ENCODE results near the gene C22orf15.

C22orf15 gene

DNA sequence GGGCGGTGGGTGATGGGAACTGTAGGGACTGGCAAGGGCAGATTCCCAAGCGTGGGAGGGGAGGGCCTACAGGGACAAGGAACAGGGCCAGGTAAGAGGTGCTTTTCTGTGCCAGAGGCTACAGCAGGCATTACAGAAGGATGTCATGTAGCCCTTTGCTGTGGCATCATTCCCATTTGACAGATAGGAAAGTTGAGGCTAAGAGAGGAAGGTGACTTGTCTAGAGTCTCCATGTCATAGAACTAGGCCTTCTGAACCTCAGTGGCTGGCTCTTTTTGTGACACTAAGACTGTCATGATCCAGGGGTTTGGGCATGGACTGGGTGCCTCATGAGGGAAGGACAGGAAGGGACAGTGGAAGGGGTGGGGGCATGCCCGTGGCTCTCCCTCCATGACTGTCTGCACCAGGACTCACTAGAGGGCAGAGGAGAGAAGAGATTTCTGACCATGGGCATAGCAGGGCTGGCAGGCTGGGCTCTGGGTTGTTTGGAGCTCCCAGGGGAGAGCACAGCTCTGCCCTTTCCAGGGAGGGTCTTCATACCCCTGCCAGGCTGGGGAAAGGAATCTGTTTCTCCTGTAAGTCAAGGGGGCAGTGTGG is 13.1 kb downstream of the C22orf15 start:
- H3K9me3 ChIP-seq (ENCODE audit: control insufficient read depth, low read depth, low read length): no peaks in the 10 kb centered on the region
- H3K4me1 ChIP-seq (ENCODE audit: control insufficient read depth, low read depth, low read length): peaks cover 3% of the 10 kb centered on the region
- no peak overlapping the region for H3K9ac ChIP-seq (ENCODE audit: low read length)
- no peaks in the 10 kb centered on the region for H3K36me3 ChIP-seq (ENCODE audit: control insufficient read depth, low read depth, low read length)
- no peak overlapping the region for H3K27ac ChIP-seq (ENCODE audit: low read length)
- peaks cover 17% of the 10 kb centered on the region for H3K27me3 ChIP-seq (ENCODE audit: control insufficient read depth, insufficient read depth, low read length)
- H3K4me3 ChIP-seq (ENCODE audit: low read length): no peak overlapping the region

DNA sequence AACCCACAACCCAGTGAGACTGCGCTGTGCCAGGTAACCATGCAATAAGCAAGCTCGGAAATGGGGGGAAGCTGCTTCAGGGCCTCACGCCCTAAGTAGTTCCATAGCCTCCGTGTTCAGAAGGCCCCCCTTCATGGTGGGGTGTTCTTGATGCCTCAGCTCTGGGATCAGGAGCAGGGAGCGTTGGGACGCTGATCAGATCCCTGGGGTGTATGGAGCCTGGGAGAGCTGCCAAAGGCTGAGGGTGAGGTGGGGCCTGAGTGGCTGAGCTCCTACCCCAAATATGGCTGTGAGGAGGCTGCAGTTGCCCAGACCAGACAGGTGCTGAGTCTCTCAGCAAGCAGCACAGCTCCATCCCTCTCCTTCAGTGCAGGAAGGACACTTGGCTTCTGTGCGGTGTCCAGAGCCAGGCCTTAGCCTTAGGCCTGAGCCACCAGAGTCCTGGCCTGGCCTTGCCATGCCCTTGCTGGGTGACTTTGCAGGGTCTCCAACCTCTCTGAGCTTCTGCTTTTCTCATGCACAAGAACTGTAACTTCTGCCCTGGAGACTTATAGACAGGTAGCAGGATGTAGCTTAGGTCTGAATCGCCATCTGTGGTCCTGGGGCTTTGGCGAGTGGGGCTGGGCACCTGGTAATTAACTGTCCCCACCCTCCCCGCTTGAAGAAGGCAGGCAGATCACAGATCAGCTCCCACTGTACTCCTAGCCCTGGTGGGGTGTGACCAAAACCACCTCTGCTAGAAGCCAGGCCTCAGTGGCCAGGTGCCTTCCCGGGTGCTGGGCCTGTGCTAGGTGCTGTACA is 15.2 kb downstream of the C22orf15 start:
- Histone ChIP-seq H3K36me3 (ENCODE audit: control insufficient read depth, low read depth, low read length) (no peaks in the 10 kb centered on the region), H3K4me3 (ENCODE audit: low read length) (no peak overlapping the region), H3K27ac (ENCODE audit: low read length) (no peak overlapping the region), H3K27me3 (ENCODE audit: control insufficient read depth, insufficient read depth, low read length) (peaks cover 16% of the 10 kb centered on the region), H3K9ac (ENCODE audit: low read length) (no peak overlapping the region), H3K9me3 (ENCODE audit: control insufficient read depth, low read depth, low read length) (no peaks in the 10 kb centered on the region), H3K4me1 (ENCODE audit: control insufficient read depth, low read depth, low read length) (peaks cover 3% of the 10 kb centered on the region)

DNA sequence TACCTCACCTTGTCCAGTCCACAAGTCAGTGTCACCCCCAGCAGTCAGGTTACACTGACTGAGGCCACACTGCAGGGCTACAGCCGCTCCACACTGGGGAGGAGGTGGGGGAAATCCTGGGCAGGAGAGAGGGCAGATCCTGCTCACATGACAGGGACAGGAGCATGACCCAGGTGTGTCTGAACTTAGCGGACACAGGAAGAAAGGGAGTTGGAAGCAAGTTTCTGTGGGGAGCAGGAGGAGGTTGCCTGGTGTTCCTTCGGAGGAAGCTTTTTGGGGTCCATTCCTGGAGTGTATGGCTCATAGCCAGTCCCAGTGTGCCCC is 15.7 kb downstream of the C22orf15 start:
- H3K36me3 ChIP-seq (ENCODE audit: control insufficient read depth, low read depth, low read length): no peaks in the 10 kb centered on the region
- no peak overlapping the region for H3K4me3 ChIP-seq (ENCODE audit: low read length)
- no peaks in the 10 kb centered on the region for H3K4me1 ChIP-seq (ENCODE audit: control insufficient read depth, low read depth, low read length)
- H3K9me3 ChIP-seq (ENCODE audit: control insufficient read depth, low read depth, low read length): no peaks in the 10 kb centered on the region
- H3K27me3 ChIP-seq (ENCODE audit: control insufficient read depth, insufficient read depth, low read length): peaks cover 10% of the 10 kb centered on the region
- H3K27ac ChIP-seq (ENCODE audit: low read length): no peak overlapping the region
- H3K9ac ChIP-seq (ENCODE audit: low read length): no peak overlapping the region

DNA sequence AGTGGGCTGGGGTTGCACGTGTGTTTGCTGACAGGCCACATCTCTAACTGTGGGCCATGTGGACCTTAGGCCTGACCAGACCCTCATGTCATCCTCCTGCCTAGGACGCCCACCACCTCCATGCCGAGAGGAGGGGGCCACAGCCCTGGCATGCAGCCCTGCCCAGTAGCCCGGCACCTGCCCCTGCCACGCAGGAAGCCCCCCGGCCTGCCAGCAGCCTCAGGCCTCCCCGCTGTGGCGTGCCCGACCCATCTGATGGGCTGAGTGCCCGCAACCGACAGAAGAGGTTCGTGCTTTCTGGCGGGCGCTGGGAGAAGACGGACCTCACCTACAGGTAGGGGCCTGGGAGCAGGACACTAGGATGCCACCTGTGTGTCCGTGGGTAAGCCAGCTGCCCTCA is 16.3 kb downstream of the C22orf15 start:
- H3K4me3 ChIP-seq (ENCODE audit: low read length): no peak overlapping the region
- H3K27me3 ChIP-seq (ENCODE audit: control insufficient read depth, insufficient read depth, low read length): peaks cover 5% of the 10 kb centered on the region
- no peak overlapping the region for H3K27ac ChIP-seq (ENCODE audit: low read length)
- H3K9ac ChIP-seq (ENCODE audit: low read length): no peak overlapping the region
- H3K9me3 ChIP-seq (ENCODE audit: control insufficient read depth, low read depth, low read length): no peaks in the 10 kb centered on the region
- no peaks in the 10 kb centered on the region for H3K36me3 ChIP-seq (ENCODE audit: control insufficient read depth, low read depth, low read length)
- no peaks in the 10 kb centered on the region for H3K4me1 ChIP-seq (ENCODE audit: control insufficient read depth, low read depth, low read length)

DNA sequence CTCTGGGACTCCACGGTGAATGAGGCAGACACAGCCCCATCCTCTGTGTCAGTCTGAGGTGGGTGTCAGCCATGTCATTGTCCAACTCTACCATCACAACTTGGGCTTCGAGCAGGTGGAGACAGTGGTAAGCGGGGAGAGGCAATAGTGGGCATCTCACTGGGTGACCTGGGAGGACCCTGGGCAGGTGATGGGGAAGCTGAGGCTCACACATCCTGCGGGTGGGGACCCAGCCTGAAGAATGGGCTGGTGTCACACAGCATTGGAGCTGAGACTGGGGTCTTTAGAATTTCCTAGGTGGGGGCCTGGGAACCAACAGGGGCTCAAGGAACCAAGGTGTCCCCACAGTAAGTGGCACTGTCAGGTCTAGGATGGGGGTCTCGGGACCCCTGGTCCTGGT is 16.9 kb downstream of the C22orf15 start:
- Histone ChIP-seq H3K4me3 (ENCODE audit: low read length) (no peak overlapping the region), H3K9me3 (ENCODE audit: control insufficient read depth, low read depth, low read length) (no peaks in the 10 kb centered on the region), H3K36me3 (ENCODE audit: control insufficient read depth, low read depth, low read length) (no peaks in the 10 kb centered on the region), H3K27ac (ENCODE audit: low read length) (no peak overlapping the region), H3K27me3 (ENCODE audit: control insufficient read depth, insufficient read depth, low read length) (no peaks in the 10 kb centered on the region), H3K4me1 (ENCODE audit: control insufficient read depth, low read depth, low read length) (no peaks in the 10 kb centered on the region), H3K9ac (ENCODE audit: low read length) (no peak overlapping the region)

DNA sequence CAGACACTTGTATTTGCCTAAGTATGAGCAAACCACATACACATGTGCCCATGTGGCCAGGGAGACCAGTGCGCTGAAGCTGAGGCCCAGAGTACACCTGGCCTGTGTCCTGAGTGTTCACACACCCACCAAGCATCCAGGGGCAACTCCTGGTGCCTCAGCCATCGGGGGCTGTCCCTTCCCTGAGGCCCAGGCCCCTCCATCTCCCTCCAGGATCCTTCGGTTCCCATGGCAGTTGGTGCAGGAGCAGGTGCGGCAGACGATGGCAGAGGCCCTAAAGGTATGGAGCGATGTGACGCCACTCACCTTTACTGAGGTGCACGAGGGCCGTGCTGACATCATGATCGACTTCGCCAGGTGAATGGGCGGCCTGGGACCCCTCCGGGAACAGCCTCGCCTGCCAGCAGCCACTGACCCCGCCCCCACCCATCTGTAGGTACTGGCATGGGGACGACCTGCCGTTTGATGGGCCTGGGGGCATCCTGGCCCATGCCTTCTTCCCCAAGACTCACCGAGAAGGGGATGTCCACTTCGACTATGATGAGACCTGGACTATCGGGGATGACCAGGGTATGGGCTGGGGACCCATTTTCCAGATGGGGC is 17.5 kb downstream of the C22orf15 start:
- Histone ChIP-seq H3K9me3 (ENCODE audit: control insufficient read depth, low read depth, low read length) (no peaks in the 10 kb centered on the region), H3K4me1 (ENCODE audit: control insufficient read depth, low read depth, low read length) (no peaks in the 10 kb centered on the region), H3K27me3 (ENCODE audit: control insufficient read depth, insufficient read depth, low read length) (no peaks in the 10 kb centered on the region), H3K36me3 (ENCODE audit: control insufficient read depth, low read depth, low read length) (no peaks in the 10 kb centered on the region), H3K27ac (ENCODE audit: low read length) (no peak overlapping the region), H3K4me3 (ENCODE audit: low read length) (no peak overlapping the region), H3K9ac (ENCODE audit: low read length) (no peak overlapping the region)

DNA sequence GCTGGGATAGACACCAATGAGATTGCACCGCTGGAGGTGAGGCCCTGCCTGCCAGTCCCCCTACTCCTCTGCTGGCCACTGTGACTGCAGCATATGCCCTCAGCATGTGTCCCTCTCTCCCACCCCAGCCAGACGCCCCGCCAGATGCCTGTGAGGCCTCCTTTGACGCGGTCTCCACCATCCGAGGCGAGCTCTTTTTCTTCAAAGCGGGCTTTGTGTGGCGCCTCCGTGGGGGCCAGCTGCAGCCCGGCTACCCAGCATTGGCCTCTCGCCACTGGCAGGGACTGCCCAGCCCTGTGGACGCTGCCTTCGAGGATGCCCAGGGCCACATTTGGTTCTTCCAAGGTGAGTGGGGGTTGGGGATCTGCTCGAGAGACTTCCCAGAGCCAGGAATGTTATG is 18.3 kb downstream of the C22orf15 start:
- Histone ChIP-seq H3K9ac (ENCODE audit: low read length) (no peak overlapping the region), H3K4me3 (ENCODE audit: low read length) (no peak overlapping the region), H3K27ac (ENCODE audit: low read length) (no peak overlapping the region), H3K9me3 (ENCODE audit: control insufficient read depth, low read depth, low read length) (no peaks in the 10 kb centered on the region), H3K4me1 (ENCODE audit: control insufficient read depth, low read depth, low read length) (no peaks in the 10 kb centered on the region), H3K36me3 (ENCODE audit: control insufficient read depth, low read depth, low read length) (no peaks in the 10 kb centered on the region), H3K27me3 (ENCODE audit: control insufficient read depth, insufficient read depth, low read length) (no peaks in the 10 kb centered on the region)

DNA sequence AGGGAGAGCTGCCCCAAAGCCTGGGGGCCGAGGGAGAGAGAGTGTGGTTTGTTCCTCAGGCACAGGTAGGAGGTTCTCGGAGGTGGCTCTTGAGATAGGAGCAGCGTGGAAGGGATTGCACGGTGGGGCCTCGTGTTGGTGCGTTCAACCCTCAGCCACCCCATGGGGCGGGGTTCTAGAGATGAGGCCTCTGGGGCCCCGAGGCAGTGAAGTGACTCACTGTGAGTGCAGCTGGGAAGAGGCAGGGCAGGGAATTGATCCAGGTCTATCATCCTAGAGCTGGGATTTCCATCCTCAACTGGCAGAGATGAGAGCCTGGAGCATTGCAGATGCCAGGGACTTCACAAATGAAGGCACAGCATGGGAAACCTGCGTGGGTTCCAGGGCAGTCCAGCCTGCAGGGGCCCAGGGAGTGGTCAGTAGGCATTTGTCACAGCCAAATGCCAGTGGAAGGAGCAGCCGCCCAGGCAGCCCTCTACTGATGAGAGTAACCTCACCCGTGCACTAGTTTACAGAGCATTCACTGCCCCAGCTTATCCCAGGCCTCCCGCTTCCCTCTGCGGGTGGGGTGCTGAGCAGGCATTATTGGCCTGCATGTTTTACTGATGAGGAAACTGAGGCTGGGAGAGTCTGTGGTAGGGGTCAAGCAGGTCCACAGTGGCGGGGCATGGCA is 18.9 kb downstream of the C22orf15 start:
- Histone ChIP-seq H3K9ac (ENCODE audit: low read length) (no peak overlapping the region), H3K4me1 (ENCODE audit: control insufficient read depth, low read depth, low read length) (peaks cover 4% of the 10 kb centered on the region), H3K9me3 (ENCODE audit: control insufficient read depth, low read depth, low read length) (no peaks in the 10 kb centered on the region), H3K27me3 (ENCODE audit: control insufficient read depth, insufficient read depth, low read length) (no peaks in the 10 kb centered on the region), H3K36me3 (ENCODE audit: control insufficient read depth, low read depth, low read length) (no peaks in the 10 kb centered on the region), H3K27ac (ENCODE audit: low read length) (no peak overlapping the region), H3K4me3 (ENCODE audit: low read length) (no peak overlapping the region)

DNA sequence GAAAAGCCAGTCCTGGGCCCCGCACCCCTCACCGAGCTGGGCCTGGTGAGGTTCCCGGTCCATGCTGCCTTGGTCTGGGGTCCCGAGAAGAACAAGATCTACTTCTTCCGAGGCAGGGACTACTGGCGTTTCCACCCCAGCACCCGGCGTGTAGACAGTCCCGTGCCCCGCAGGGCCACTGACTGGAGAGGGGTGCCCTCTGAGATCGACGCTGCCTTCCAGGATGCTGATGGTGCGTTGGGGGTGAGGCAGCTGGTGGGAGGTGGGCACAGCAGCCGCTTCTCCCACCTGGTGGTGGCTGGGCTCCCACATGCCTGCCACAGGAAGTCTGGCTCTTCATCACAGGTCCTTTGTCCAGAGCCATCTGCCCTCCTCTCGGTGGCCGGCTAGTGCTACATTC is 19.5 kb downstream of the C22orf15 start:
- Histone ChIP-seq H3K9ac (ENCODE audit: low read length) (no peak overlapping the region), H3K27me3 (ENCODE audit: control insufficient read depth, insufficient read depth, low read length) (no peaks in the 10 kb centered on the region), H3K9me3 (ENCODE audit: control insufficient read depth, low read depth, low read length) (no peaks in the 10 kb centered on the region), H3K36me3 (ENCODE audit: control insufficient read depth, low read depth, low read length) (no peaks in the 10 kb centered on the region), H3K27ac (ENCODE audit: low read length) (no peak overlapping the region), H3K4me3 (ENCODE audit: low read length) (no peak overlapping the region), H3K4me1 (ENCODE audit: control insufficient read depth, low read depth, low read length) (peaks cover 5% of the 10 kb centered on the region)

DNA sequence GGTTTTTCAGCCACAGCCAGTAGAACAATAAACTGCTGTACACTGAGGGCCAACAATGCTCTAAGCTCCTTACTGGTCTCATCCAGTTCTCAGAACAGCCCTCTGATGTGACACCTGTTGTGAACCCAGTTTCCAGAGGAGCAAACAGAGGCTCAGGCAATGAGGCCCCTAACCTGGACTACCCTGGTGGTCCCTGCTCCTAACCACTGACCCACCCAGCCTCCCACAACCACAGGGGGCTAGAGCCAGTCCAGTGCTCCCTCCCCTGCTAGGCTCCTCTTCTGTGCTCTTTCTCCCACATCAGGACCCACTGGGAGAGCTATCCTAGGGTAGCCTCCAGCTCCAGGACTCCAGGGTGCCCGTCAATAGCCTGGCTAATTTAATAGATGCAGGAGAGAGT is 19.9 kb downstream of the C22orf15 start:
- no peaks in the 10 kb centered on the region for H3K36me3 ChIP-seq (ENCODE audit: control insufficient read depth, low read depth, low read length)
- H3K27ac ChIP-seq (ENCODE audit: low read length): no peak overlapping the region
- no peaks in the 10 kb centered on the region for H3K27me3 ChIP-seq (ENCODE audit: control insufficient read depth, insufficient read depth, low read length)
- no peaks in the 10 kb centered on the region for H3K9me3 ChIP-seq (ENCODE audit: control insufficient read depth, low read depth, low read length)
- H3K4me3 ChIP-seq (ENCODE audit: low read length): no peak overlapping the region
- H3K9ac ChIP-seq (ENCODE audit: low read length): no peak overlapping the region
- peaks cover 5% of the 10 kb centered on the region for H3K4me1 ChIP-seq (ENCODE audit: control insufficient read depth, low read depth, low read length)

DNA sequence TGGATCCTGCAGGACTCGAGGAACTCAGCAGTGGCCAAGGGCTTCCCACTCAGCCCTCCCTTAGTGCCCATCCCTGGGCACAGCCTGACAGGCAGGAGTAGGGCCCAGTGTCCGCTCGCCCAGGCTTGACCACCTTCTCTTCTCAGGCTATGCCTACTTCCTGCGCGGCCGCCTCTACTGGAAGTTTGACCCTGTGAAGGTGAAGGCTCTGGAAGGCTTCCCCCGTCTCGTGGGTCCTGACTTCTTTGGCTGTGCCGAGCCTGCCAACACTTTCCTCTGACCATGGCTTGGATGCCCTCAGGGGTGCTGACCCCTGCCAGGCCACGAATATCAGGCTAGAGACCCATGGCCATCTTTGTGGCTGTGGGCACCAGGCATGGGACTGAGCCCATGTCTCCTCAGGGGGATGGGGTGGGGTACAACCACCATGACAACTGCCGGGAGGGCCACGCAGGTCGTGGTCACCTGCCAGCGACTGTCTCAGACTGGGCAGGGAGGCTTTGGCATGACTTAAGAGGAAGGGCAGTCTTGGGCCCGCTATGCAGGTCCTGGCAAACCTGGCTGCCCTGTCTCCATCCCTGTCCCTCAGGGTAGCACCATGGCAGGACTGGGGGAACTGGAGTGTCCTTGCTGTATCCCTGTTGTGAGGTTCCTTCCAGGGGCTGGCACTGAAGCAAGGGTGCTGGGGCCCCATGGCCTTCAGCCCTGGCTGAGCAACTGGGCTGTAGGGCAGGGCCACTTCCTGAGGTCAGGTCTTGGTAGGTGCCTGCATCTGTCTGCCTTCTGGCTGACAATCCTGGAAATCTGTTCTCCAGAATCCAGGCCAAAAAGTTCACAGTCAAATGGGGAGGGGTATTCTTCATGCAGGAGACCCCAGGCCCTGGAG is 20.7 kb downstream of the C22orf15 start:
- Histone ChIP-seq H3K27ac (ENCODE audit: low read length) (no peak overlapping the region), H3K9ac (ENCODE audit: low read length) (no peak overlapping the region), H3K4me3 (ENCODE audit: low read length) (no peak overlapping the region)

More for the DNA sequence above, 20.7 kb downstream of the C22orf15 start:
- Histone ChIP-seq H3K4me1 (ENCODE audit: control insufficient read depth, low read depth, low read length) (peaks cover 8% of the 10 kb centered on the region), H3K27me3 (ENCODE audit: control insufficient read depth, insufficient read depth, low read length) (no peaks in the 10 kb centered on the region), H3K36me3 (ENCODE audit: control insufficient read depth, low read depth, low read length) (no peaks in the 10 kb centered on the region), H3K9me3 (ENCODE audit: control insufficient read depth, low read depth, low read length) (no peaks in the 10 kb centered on the region)
